ENCODE data around the gene SETD2. TPM values are rescaled to one million over a fixed set of nuclear protein-coding genes. Genes with fewer than 3 reads are reported as not detected.
"Not testable (repeated sequence)": the region's sequence is repeated elsewhere in the genome, so short reads cannot be mapped to it uniquely, and the experiment has no call there.

SETD2 gene
- polyA plus RNA-seq, 4 donors, result 15.9 to 38.3 (median 18.7) TPM

- FAIRE-seq (no peak), DNase-seq (no peak)
- 94 to 98% (median 95%) methylated on average over 3 of the region's 3 CpGs for WGBS, 3 donors
- Histone ChIP-seq H3K36me3 (ENCODE audit: control insufficient read depth in 3 of 3, insufficient read depth in 2 of 3, low read depth in 1 of 3, low read length in 3 of 3) (peaks cover 0 to 27% (median 10%) of the 10 kb centered on the region in 3 donors), H3K9me3 (ENCODE audit: control insufficient read depth in 2 of 2, insufficient read depth in 1 of 2, low read depth in 1 of 2, low read length in 1 of 2) (no peaks in the 10 kb centered on the region), H3K4me3 (ENCODE audit: low read depth in 1 of 3, low read length in 3 of 3) (no peak overlapping the region), H3K27ac (ENCODE audit: low read depth in 1 of 3, low read length in 2 of 3) (no peak overlapping the region), H3K27me3 (ENCODE audit: control insufficient read depth in 3 of 3, insufficient read depth in 3 of 3, low read length in 3 of 3) (no peaks in the 10 kb centered on the region), H3K4me1 (ENCODE audit: control insufficient read depth in 3 of 3, insufficient read depth in 2 of 3, low read depth in 1 of 3, low read length in 2 of 3) (no peaks in the 10 kb centered on the region)
Measured at GRCh38 chr3:47121409-47121808, 42.5 kb downstream of the SETD2 start.

DNA sequence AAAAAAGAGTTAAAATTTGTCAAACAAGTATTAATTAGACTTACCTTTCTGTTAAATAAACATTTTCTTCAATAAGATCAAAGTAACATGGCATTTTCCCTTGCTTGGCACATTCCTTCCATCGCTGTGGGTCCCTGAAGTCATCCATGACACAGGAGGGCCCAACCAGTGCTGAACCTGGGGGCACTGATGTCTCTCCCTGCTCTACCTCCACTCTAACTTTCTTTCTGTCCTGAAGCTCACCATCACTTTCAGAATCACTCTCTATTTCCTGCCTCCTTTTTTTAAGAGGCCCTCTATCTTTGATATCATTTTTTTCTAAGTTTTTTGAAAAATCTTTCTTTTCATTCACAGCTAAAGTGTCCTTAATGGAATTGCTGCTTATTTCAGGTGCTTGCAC lies 43.8 kb downstream of the SETD2 start:
- FAIRE-seq, result no peak
- Histone ChIP-seq H3K27ac (ENCODE audit: low read depth in 1 of 3, low read length in 2 of 3) (no peak overlapping the region), H3K27me3 (ENCODE audit: control insufficient read depth in 3 of 3, insufficient read depth in 3 of 3, low read length in 3 of 3) (no peaks in the 10 kb centered on the region), H3K4me1 (ENCODE audit: control insufficient read depth in 3 of 3, insufficient read depth in 2 of 3, low read depth in 1 of 3, low read length in 2 of 3) (no peaks in the 10 kb centered on the region), H3K9me3 (ENCODE audit: control insufficient read depth in 2 of 2, insufficient read depth in 1 of 2, low read depth in 1 of 2, low read length in 1 of 2) (no peaks in the 10 kb centered on the region), H3K36me3 (ENCODE audit: control insufficient read depth in 3 of 3, insufficient read depth in 2 of 3, low read depth in 1 of 3, low read length in 3 of 3) (peaks cover 0 to 24% (median 10%) of the 10 kb centered on the region in 3 donors), H3K4me3 (ENCODE audit: low read depth in 1 of 3, low read length in 3 of 3) (no peak overlapping the region)
- WGBS, 3 donors, result 95 to 100% (median 98%) methylated on average over 1 of the region's 1 CpG
- no peak for DNase-seq

DNA sequence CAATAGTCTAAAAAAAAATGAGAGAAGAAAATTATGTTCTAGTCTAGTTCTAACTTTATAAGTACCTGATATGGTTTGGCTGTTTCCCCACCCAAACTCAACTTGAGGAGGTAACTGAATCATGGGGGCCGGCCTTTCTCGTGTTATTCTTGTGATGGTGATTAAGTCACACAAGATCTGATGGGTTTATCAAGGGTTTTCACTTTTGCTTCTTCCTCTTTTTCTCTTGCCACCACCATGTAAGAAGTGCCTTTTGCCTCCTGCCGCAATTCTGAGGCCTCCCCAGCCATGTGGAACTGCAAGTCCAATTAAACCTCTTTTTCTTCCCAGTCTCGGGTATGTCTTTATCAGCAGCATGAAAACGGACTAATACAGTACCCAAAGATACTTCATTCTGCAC lies 44.5 kb downstream of the SETD2 start:
- not testable (repeated sequence) for FAIRE-seq; DNase-seq; H3K9me3 ChIP-seq (ENCODE audit: control insufficient read depth in 2 of 2, insufficient read depth in 1 of 2, low read depth in 1 of 2, low read length in 1 of 2); H3K4me3 ChIP-seq (ENCODE audit: low read depth in 1 of 3, low read length in 3 of 3); H3K27me3 ChIP-seq (ENCODE audit: control insufficient read depth in 3 of 3, insufficient read depth in 3 of 3, low read length in 3 of 3); H3K4me1 ChIP-seq (ENCODE audit: control insufficient read depth in 3 of 3, insufficient read depth in 2 of 3, low read depth in 1 of 3, low read length in 2 of 3); H3K27ac ChIP-seq (ENCODE audit: low read depth in 1 of 3, low read length in 2 of 3)
- WGBS, 3 donors, result 88 to 97% (median 93%) methylated on average over 5 of the region's 5 CpGs
- H3K36me3 ChIP-seq (ENCODE audit: control insufficient read depth in 3 of 3, insufficient read depth in 2 of 3, low read depth in 1 of 3, low read length in 3 of 3), result peaks cover 0 to 24% (median 12%) of the 10 kb centered on the region in 3 donors

DNA sequence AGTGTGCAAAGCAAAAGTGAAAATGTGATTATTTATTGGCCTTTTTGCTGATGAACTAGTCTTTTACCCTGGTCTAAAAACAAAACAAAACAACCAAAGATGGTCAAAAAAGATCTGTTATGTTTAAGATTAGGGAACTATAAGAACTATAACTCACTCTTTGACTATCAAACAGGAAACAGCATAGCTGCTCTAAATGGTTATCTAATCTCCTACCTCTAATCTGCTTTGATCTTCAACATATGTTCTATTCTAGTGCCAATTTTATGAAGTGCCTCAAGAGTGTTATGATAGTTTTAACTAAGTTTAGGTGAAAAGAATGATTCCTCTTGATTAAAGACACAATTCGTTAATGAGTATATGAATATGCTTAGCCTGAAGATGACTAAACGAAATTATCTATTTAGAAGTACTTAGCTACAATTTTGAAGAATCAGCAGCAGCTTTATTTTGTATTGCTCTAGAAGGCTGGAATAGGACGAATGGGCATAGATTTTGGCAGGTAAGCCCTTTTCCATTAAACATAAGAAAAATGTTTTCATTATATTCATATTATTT lies 46.0 kb downstream of the SETD2 start:
- Histone ChIP-seq H3K36me3 (ENCODE audit: control insufficient read depth in 3 of 3, insufficient read depth in 2 of 3, low read depth in 1 of 3, low read length in 3 of 3) (peaks cover 0 to 24% (median 9%) of the 10 kb centered on the region in 3 donors), H3K9me3 (ENCODE audit: control insufficient read depth in 2 of 2, insufficient read depth in 1 of 2, low read depth in 1 of 2, low read length in 1 of 2) (no peaks in the 10 kb centered on the region), H3K4me3 (ENCODE audit: low read depth in 1 of 3, low read length in 3 of 3) (no peak overlapping the region), H3K4me1 (ENCODE audit: control insufficient read depth in 3 of 3, insufficient read depth in 2 of 3, low read depth in 1 of 3, low read length in 2 of 3) (no peaks in the 10 kb centered on the region), H3K27ac (ENCODE audit: low read depth in 1 of 3, low read length in 2 of 3) (no peak overlapping the region), H3K27me3 (ENCODE audit: control insufficient read depth in 3 of 3, insufficient read depth in 3 of 3, low read length in 3 of 3) (no peaks in the 10 kb centered on the region)
- 67 to 76% (median 68%) methylated on average over 3 of the region's 3 CpGs for WGBS, 3 donors
- FAIRE-seq, result no peak
- DNase-seq, result no peak

- H3K9me3 ChIP-seq (ENCODE audit: control insufficient read depth in 2 of 2, insufficient read depth in 1 of 2, low read depth in 1 of 2, low read length in 1 of 2); H3K4me3 ChIP-seq (ENCODE audit: low read depth in 1 of 3, low read length in 3 of 3); H3K27ac ChIP-seq (ENCODE audit: low read depth in 1 of 3, low read length in 2 of 3); DNase-seq; H3K4me1 ChIP-seq (ENCODE audit: control insufficient read depth in 3 of 3, insufficient read depth in 2 of 3, low read depth in 1 of 3, low read length in 2 of 3); H3K27me3 ChIP-seq (ENCODE audit: control insufficient read depth in 3 of 3, insufficient read depth in 3 of 3, low read length in 3 of 3); FAIRE-seq: not testable (repeated sequence)
- peaks cover 0 to 36% (median 4%) of the 10 kb centered on the region in 3 donors for H3K36me3 ChIP-seq (ENCODE audit: control insufficient read depth in 3 of 3, insufficient read depth in 2 of 3, low read depth in 1 of 3, low read length in 3 of 3)
- 95 to 97% (median 97%) methylated on average over 2 of the region's 2 CpGs for WGBS, 3 donors
Measured at GRCh38 chr3:47115524-47115923, 48.4 kb downstream of the SETD2 start.

DNA sequence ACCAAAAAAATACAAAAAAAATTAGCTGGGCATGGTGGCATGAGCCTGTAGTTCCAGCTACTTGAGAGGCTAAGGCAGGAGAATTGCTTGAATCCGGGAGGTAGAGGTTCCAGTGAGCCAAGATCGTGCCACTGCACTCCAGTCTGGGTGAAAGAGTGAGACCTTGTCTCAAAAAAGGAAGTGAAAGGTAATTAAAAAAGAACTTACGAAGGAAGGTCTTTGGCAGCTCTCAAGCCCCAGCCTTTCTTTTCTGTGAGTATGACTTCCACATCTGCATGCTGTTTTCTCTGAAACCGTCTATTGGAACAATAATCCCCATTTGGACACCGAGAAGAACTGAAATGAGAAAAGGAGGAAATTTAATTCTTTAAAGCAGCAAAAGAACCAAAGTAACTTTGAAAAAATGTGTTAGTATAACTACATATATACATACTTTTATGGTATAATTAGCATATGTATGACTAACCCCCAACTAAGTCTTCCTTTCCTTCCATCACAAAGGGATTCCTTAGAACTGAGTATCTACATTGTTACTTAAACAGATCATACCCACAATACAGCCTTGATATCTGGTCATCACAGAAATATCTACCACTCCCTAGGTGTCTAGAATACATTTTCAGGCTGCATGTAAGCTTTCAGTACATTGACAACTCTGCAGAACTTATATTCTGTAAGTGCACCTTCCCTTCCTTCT lies 50.1 kb downstream of the SETD2 start:
- WGBS, 3 donors, result 81 to 96% (median 96%) methylated on average over 5 of the region's 5 CpGs
- Histone ChIP-seq H3K27ac (ENCODE audit: low read depth in 1 of 3, low read length in 2 of 3) (no peak overlapping the region), H3K4me1 (ENCODE audit: control insufficient read depth in 3 of 3, insufficient read depth in 2 of 3, low read depth in 1 of 3, low read length in 2 of 3) (no peaks in the 10 kb centered on the region), H3K36me3 (ENCODE audit: control insufficient read depth in 3 of 3, insufficient read depth in 2 of 3, low read depth in 1 of 3, low read length in 3 of 3) (peaks cover 0 to 39% (median 6%) of the 10 kb centered on the region in 3 donors), H3K4me3 (ENCODE audit: low read depth in 1 of 3, low read length in 3 of 3) (no peak overlapping the region), H3K9me3 (ENCODE audit: control insufficient read depth in 2 of 2, insufficient read depth in 1 of 2, low read depth in 1 of 2, low read length in 1 of 2) (no peaks in the 10 kb centered on the region), H3K27me3 (ENCODE audit: control insufficient read depth in 3 of 3, insufficient read depth in 3 of 3, low read length in 3 of 3) (no peaks in the 10 kb centered on the region)
- FAIRE-seq (no peak), DNase-seq (no peak)

- H3K36me3 ChIP-seq (ENCODE audit: control insufficient read depth in 3 of 3, insufficient read depth in 2 of 3, low read depth in 1 of 3, low read length in 3 of 3), result peaks cover 0 to 39% (median 6%) of the 10 kb centered on the region in 3 donors
- DNase-seq (no peak), FAIRE-seq (no peak)
- no peak overlapping the region for H3K27ac ChIP-seq (ENCODE audit: low read depth in 1 of 3, low read length in 2 of 3)
- H3K9me3 ChIP-seq (ENCODE audit: control insufficient read depth in 2 of 2, insufficient read depth in 1 of 2, low read depth in 1 of 2, low read length in 1 of 2), result no peaks in the 10 kb centered on the region
- no peaks in the 10 kb centered on the region for H3K27me3 ChIP-seq (ENCODE audit: control insufficient read depth in 3 of 3, insufficient read depth in 3 of 3, low read length in 3 of 3)
- WGBS, 3 donors, result 86 to 99% (median 91%) methylated on average over 2 of the region's 2 CpGs
- no peak overlapping the region for H3K4me3 ChIP-seq (ENCODE audit: low read depth in 1 of 3, low read length in 3 of 3)
- no peaks in the 10 kb centered on the region for H3K4me1 ChIP-seq (ENCODE audit: control insufficient read depth in 3 of 3, insufficient read depth in 2 of 3, low read depth in 1 of 3, low read length in 2 of 3)
Measured at GRCh38 chr3:47112997-47113396, 50.9 kb downstream of the SETD2 start.

- Histone ChIP-seq H3K9me3 (ENCODE audit: control insufficient read depth in 2 of 2, insufficient read depth in 1 of 2, low read depth in 1 of 2, low read length in 1 of 2) (no peaks in the 10 kb centered on the region), H3K4me1 (ENCODE audit: control insufficient read depth in 3 of 3, insufficient read depth in 2 of 3, low read depth in 1 of 3, low read length in 2 of 3) (no peaks in the 10 kb centered on the region), H3K27me3 (ENCODE audit: control insufficient read depth in 3 of 3, insufficient read depth in 3 of 3, low read length in 3 of 3) (no peaks in the 10 kb centered on the region), H3K27ac (ENCODE audit: low read depth in 1 of 3, low read length in 2 of 3) (no peak overlapping the region), H3K36me3 (ENCODE audit: control insufficient read depth in 3 of 3, insufficient read depth in 2 of 3, low read depth in 1 of 3, low read length in 3 of 3) (peaks cover 2 to 43% (median 8%) of the 10 kb centered on the region in 3 donors), H3K4me3 (ENCODE audit: low read depth in 1 of 3, low read length in 3 of 3) (no peak overlapping the region)
- 96 to 97% (median 97%) methylated on average over 9 of the region's 9 CpGs for WGBS, 3 donors
- FAIRE-seq (no peak), DNase-seq (no peak)
Measured at GRCh38 chr3:47109393-47109792, 54.5 kb downstream of the SETD2 start.
